GM19043 (cell line): ENCODE measurements around the gene NR2F1-AS1.

Source experiments
- ATAC-seq: cut with Tn5 transposase; IDR thresholded peaks from one replicate; pipeline ENCODE4 v1.9.1; 2021; ENCODE audit warnings: low read depth; ENCODE audit not compliant: unreplicated experiment

The NR2F1-AS1 gene

DNA sequence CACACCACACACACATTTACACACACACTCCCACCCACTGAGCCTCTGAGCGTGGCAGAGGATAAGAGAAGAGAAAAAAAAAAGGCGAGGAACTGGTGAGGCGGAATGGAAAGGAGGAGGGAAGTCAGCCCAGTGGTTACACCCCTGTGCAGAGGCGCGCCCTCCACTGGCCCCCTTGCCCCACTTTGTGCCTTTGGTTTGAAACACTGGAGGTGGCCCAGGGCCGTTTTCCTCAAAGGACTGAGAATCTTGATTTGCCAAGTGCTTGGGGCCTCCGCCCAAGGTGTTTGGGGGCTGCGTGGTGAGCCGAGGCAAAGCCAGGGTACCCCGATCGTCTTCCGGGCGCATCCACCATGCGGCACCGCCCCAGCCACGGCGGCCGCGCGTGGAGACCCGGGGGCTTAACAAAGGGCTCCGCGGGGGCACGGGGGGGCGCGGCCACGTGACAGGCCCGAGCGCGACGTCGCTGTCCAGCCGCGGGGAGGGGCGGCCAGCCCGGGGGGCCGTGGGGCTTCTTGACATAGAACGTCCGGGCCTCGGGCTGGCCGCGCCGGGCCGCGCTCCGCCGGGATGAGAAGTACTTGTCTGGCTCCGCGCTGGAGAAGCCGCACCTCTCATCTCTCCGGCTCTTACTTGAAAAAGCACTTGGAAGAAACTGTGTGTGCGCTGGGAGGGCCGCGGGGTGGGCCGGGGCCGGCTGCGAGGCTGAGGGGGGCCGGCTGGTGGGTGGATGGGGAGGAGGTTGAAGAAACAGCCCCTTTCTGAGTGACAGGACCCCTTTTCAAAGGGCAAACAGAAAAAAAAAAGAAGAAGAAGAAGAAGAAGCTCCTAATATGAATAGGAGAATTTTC lies 23.0 kb upstream of the NR2F1-AS1 start:
- ATAC-seq: no peak

DNA sequence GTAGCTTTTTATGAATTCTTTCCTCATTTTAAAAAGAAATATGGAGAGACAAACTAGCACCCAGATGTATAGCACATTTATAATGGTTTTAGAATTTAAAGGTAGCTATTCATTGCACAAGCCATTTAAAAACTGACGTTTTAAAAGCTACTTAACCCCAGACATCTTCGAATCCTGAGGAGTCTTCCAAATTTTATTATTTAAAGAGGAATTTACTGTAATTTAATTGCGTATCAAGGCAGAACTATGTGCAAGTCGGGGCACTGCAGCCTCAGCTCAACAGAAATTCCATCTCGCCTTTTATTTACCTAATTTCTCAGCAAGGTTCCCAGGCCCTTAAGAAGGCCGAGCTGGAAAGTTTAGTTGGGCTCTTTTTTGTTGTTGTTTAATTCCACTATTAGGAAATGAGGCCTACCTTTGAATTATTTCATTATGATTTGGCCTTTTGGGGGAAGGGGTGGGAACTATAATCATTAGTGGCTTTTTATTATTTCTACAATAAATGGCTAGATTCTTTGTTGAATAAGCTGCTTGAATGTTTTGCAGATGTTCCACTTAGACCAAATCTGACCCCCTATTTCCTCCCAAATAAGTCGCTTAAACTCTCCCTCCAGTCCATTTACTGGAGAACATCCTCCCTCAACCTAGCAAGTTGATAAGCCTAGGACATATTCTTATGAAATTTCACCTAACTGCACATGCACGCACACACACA lies 22.2 kb upstream of the NR2F1-AS1 start:
- no peak for ATAC-seq

DNA sequence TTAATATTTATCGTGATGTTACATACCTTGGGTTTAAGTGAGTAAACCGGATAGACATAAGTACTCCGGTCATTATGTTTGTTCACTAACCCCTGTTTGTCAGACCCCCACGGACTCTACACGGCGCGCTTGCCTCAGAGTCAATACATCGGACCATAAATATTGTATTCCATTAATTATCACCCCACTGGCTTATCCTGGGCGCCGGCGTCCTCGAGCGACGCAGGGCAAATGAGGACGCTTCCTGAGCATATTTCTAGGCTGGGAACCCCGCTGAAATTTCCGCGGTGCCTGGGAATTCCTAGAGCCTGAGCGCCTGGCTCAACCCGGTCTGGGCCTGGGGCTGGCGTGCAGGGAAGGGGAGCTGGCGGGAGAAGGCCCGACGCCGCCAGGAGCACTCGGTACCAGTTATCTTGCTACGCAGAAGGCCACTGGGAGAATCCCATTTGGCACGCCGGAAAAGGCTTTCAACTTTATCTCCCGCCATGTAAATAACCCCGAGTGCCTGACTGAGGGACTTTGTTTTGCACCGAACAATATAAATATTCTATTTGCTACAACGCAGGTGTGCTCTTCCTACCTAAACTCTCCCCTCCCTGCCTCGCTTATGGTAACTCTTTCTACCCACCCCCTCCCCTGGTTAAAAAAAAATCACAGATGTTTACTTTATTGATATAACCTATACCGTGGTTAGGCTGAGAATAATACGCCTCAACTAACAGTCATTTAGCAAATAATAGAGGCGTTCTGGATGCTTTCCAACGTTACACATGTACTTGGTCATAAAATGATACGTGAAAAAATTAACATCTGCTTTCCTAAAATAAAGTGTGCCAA lies 21.4 kb upstream of the NR2F1-AS1 start:
- no peak for ATAC-seq

DNA sequence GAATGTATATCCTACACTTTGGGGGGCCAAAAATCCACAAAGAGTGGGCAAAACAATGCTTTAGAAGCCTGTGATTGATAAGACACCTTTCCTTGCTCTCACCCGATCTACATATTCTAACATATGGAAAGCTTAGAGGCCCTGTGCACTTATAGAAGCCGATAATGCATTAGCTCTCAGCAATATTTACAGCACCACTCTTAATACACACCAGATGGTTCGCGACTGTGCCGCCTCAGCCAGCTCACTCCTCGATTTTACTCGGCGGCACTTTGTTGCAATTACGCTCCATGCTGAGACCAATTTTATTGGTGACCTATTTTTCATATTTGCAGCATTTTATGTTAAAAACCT lies 20.8 kb upstream of the NR2F1-AS1 start:
- ATAC-seq: no peak

DNA sequence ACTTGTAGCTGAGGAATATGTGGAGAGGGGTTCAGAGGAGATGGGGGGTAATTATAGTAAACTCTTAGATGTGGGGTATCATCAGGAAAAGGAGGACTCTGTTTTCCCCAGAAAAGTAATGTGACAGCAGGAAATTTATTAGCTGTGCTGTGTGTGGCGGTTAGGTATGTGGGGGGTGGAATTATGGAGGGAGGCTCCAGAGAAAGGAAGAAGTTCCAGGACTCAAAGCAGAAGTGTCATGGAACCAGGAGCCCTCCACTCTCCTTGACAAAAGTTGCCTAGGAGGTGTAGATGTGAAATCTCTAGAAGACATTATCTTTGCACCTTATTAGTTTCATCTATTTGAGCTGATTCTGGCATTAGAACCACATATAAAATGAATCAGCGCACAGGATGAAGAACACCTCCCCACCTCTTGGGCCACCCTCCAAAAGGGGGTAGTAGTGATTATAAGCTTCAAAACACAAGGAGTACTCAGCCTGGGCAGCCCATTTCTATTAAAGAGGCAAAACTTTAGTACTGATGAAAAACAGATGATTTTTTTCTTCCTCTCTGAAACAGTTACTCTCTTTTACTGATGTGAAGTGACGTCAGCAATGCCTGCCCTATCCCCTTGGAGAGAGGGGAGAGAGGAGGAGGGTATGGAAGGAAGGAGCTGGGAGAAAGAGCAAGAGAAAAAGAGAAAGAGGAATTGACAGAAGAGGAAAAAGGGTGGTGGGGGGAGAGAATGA lies 20.2 kb upstream of the NR2F1-AS1 start:
- no peak for ATAC-seq

DNA sequence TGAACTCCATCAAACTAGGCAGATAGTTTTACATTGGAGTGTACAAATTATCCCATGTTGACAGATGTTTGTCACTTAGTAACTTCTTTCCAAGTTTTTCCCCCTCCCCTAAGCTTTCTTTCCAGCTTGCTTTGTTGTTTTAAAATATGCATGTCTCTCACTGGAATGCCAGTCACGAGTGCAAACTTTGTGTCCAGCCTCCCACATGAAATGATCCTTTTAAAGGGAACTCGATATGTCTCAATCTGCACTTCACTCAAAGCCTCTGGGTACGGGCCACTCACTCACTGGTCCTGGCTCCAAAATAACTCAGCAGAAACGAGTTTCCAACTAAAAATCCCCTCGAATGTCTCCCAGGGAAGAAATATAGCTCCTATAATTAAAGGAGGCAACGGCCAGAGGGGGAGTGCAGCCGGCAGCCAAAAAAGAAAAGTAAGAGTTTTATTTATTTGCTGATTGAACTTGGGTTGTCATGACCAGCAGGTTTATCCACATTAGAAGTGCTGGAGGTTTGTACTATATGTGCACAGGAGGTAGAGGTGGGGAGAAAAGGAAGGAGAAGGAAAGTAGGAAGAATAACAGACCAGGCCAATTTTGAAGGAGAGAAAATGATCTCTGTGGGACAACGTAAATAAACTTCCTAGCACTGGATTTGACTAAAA lies 19.5 kb upstream of the NR2F1-AS1 start:
- ATAC-seq: no peak

DNA sequence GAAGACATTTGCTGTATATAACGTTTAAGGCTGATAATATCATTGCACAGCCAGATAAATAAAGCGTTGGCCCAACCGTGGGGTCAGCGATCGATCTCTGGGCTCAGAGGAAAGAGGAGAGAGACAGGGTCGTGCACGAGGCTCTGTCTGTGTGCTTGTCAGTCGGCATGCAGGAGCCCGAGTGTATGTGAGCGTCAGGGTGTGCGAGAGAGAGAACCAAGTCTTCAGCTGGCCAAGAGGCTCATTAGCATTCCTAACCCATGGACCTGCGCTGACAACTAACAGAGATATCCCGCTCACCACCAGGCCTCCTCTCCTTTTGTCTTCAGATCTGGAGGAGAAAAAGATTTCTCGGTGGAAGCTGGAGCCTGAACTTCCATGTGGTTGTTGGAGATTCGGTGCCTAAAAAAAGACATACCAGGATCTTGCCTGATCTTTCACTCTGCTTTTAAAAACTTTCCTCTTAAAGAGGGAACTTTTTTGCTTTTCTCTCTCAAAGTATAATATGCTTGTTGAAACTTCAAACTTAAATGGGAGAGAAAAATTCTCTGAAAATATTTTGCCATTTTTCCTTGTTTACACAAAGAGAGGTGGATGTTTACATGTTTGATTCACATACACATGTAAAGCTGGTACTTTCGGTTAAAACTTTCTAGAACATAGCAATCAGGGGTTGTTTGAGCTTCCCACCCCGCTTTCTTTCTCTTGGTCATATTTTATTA lies 18.5 kb upstream of the NR2F1-AS1 start:
- no peak for ATAC-seq

DNA sequence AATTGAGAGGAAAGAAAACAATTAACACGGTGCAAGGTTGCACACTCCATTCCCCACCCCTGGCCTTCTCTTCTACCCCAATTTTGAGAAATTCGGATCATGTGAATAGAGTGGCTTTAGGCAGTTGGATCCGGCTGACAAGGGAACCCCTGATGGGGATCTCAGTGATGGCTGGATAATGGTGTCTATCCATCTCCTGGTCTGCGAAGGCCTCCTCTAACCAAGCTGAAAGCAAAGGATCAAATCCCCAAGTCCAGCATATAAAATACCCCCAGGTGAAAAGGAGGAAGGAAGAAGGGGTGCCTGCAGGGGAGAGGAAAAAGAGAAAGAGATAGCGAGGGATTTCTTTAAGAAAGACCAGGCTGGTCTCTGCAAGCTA lies 18.0 kb upstream of the NR2F1-AS1 start:
- no peak for ATAC-seq

DNA sequence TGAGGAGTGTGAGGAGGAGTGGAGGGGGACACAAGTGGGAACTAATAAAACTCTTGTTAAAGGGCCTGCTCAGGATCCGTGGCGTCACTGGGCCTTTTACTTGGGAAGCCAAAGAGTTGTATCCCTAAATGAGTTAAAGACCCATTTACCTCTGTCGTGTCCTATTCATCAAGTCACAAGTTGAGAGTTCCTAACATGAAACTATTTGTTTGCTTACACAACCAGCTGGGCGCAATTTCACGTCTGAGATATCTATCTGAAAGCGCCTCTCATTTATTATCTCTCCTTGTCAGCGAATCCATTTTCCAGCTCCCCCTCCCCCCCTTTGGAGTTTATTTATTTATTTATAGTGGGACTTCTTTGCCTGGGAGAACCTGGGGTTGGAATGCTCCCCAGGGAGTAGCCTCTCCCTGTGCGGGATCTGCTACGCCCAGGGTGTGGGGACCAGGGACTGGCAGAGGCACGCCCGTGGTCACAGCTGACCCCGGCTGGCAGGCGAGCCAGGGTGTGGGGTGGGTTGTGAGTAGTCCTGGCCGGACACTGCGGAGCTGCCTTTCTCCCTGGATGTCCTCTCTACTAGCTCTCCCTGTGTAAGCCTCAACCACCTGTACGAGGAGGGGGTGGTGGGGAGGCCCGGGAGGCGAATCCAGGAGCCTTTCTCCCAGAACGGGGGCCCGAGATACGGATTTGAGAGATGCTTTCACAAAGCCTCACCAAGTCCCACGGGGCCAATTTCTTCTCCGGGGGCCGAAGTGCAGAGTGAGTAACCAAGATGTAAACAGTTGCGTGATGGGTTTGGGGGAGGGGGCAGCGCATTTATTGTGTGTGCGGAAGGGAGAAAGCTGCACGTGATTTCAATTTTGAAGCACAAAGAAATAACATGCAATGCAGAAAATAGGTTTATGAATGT lies 17.3 kb upstream of the NR2F1-AS1 start:
- no peak for ATAC-seq

DNA sequence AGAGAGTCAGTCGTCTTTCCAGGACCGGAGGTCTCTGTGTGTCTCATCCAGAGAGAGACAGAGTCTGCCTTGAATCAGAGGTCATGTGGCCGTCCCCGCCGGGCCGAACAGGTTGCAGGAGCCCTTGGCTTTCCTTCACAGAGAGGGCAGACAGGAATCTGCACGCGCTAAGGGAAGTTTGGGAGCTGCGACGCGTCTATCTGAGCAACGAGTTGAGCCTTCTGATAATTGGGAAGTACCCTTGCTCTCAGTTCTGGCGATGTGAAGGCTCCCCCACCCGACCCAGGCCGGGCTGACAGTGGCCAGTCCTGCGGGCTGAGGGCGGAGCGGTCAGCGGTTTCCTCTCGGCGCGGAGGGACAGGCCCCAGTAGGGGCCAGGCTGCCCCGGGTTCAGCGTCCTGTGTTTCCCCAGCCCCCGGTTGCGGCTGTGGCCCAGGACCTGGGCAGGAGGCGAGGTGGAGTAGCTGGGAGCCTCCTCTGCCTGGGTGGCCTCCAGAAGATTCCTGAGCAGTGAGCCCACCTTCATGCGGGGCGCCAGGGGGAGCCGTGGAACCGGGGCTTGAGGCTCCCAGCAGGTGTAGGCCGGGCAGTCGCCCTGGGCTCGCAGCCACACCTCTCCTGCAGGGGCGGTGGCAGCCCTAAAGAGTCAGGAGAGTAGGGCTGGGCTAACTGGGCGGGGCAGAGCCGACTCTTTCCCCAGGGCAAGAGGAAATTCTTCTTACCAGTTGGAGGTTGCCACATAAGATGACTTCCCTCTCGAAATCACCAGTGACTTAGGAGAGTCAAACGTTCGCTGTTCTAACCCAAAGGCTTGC lies 15.9 kb upstream of the NR2F1-AS1 start:
- ATAC-seq: no peak

DNA sequence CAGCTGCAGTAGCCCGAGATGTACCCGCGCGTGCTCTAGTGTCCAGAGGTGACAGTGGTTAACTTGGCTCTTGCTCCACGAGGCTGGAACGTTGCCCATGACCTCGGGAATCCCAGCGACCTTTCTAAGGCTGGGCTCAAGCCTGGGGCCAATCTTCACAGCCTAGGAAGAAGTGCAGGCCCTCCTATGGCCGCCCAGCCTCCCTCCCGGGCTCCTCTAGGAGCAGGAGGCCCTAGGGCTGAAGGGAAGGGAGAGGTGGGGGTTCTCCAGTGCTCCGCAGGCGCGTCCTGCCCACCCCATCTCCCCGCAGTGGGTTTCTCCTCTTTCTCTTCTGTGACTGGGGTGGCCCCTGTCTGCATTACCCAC lies 15.3 kb upstream of the NR2F1-AS1 start:
- ATAC-seq: no peak

DNA sequence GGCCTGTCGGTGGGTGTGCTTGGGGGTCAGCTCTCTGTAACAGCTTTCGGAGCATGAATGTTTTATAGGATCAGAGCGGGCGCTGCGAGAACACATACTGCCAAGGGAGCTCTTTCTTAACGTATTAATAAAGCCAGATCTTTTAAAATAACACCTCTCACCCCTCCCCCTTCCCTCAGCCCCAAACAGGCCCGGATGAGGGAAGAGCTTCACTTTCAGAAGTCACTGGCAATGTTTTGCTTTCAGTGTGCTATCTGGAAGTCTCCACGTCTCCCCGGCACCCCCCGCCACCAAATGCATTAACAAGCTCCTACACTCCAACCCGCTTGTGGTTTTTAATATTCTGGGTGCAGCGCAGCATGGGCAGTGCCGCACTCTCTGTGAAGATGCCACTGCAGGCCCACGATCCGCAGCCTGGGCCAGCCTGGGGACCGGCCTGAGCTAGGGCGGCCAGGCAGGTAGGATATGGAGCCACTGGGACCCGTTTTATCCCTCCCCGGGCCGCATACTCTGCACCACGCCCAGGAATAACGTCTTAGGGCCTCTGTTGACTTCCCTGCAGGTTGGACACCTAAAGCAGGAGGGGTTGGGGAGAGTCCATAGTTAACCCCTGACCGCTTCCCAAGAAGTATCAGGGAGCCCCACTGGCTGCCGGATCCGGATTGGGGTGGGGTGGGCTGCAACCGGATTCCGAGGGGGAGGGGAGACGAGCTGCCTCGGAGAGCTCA lies 14.6 kb upstream of the NR2F1-AS1 start:
- no peak for ATAC-seq

DNA sequence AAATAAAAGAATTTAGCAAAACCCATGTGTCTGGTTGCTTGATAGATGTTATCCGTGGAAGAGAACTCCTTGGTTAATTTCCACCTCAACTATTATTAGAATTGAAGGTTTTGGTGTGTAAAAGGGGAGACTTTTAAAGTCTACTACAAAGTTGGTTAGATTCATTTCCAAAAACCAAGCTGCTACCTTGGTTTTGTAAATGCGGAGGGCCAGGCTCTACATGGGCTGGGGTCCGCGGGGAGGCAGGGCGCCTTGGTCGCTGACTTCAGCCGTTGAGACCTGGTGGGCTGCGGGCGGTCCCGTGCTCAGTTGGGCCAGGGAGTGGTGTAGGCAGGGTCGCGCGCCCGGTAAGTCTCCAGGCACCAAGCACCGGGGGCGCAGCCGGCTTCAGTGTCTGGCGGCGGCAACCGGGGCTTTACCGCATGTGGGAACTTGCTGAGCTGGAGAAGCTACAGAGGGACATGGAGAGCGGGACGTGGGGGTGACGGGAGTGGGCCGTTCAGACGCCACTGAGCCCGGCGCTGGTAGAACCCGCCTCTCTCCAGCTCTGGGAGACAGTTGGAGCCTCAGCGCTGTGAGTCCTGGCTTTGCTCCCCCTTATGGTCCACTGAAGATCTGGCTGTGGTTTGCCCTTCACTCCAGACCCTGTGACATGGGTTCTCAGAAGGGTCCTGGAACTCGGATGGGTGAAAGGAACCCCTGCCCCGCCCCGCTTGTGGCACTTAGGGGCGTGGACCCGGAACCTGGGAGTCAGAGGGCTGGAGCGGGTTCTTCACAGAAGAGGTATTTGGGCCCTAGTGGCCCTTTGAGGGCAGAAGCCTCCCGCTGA lies 13.8 kb upstream of the NR2F1-AS1 start:
- ATAC-seq: no peak

DNA sequence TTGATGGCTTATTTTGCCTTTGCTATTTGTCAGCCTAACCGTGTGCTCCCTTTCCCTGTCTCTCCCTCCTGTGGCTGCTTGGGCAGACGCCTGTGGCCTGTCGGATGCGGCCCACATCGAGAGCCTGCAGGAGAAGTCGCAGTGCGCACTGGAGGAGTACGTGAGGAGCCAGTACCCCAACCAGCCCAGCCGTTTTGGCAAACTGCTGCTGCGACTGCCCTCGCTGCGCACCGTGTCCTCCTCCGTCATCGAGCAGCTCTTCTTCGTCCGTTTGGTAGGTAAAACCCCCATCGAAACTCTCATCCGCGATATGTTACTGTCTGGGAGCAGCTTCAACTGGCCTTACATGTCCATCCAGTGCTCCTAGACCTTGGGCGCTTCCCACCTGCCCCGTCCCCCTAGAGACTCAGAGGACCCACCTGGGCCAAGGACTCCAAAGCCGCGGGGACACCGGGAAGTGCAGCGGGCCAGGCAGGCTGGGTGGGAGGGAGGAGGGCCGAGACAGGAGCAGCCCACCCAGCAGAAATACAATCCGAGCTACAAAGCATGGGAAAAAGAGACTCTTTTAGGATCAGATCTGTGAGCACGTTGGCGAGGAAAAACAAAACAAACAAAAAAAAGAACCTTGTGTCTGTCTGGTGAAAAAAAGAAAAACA lies 12.6 kb upstream of the NR2F1-AS1 start:
- ATAC-seq: no peak

DNA sequence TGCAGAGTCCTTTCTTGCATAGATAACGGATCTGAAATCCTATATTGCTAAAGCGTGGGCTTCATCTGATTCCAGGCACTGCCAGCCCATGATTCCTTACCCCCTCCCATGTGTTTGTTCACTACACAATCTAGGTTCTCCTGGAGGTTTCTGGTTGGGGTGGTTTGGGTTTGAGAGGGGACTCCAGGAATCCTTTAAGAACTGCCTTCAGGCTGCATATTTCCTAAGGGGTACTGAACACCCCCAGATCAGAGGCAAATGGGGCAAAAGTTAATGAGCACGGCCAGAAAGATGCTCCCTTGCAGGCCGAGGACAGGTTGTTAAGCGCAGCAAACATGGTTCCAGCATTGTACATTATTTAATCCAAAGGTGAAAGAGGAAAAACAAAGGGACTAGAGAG lies 11.9 kb upstream of the NR2F1-AS1 start:
- ATAC-seq: no peak
